H54 (cell line): ENCODE data around the gene GSS.
"Not testable (repeated sequence)": the region's sequence is repeated elsewhere in the genome, so short reads cannot be mapped to it uniquely, and the experiment has no call there.

Experiments used
- DNase-seq: peaks from one replicate; pipeline ENCODE4 v3.0.0; 2011; ENCODE audit warnings: low spot score, mixed read lengths; ENCODE audit not compliant: insufficient read length
- FAIRE-seq: peaks from 3 replicates; lab custom pipeline; 2011; peaks lifted over from hg19 to GRCh38; lab: Jason Lieb, UNC
- POLR2A ChIP-seq: IDR thresholded peaks from 2 replicates; pipeline ENCODE4 v1.6.1; 2011; ENCODE audit warnings: low read depth, mild to moderate bottlenecking, low read length

The GSS gene

DNA sequence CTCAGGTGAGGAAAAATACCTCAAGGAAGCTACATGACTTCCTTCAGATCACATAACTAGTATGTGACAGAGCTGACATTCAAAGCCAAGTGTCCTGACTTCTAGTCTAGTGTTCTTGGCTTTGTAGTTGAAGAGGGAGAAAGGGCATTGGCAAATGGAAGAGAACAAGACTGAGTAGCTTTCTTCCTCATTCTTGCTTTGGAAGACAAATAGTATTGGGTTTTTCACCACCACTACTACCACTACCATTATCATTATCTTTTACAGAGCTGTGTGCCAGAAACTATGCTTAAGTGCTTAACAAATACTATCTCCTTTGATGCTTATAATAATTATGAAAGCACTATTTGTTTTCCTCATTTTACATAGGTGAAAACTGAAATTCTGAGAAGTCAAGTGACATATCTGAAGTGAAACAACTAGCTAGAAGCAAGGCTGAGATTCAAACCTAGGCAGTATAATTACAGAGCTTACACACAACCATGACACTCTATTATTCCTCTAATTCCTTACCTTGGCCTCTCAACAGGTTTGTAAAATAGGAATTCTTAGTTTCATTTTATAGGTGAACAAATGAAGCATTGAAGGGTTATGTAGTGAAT lies 72.4 kb downstream of the GSS start:
- TF ChIP-seq POLR2A: no peak
- DNase-seq (no peak), FAIRE-seq (no peak)

- FAIRE-seq: no peak
- no peak for TF ChIP-seq POLR2A
- DNase-seq: no peak
Observed at GRCh38 chr20:34881689-34882088, 73.9 kb downstream of the GSS start.

DNA sequence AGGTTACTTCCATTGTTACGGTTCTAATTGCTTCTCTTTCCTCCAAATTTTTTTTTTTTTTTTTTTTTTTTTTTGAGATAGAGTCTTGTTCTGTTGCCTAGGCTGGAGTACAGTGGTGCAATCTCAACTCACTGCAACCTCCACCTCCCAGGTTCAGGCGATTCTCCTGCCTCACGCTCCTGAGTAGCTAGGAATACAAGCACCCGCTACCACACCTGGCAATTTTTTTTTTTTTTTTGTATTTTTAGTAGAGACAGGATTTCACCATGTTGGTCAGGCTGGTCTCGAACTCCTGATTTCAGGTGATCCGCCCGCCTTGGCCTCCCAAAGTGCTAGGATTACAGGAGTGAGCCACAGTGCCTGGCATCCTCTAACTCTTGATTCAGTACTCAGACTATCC lies 74.6 kb downstream of the GSS start:
- FAIRE-seq, DNase-seq: not testable (repeated sequence)

DNA sequence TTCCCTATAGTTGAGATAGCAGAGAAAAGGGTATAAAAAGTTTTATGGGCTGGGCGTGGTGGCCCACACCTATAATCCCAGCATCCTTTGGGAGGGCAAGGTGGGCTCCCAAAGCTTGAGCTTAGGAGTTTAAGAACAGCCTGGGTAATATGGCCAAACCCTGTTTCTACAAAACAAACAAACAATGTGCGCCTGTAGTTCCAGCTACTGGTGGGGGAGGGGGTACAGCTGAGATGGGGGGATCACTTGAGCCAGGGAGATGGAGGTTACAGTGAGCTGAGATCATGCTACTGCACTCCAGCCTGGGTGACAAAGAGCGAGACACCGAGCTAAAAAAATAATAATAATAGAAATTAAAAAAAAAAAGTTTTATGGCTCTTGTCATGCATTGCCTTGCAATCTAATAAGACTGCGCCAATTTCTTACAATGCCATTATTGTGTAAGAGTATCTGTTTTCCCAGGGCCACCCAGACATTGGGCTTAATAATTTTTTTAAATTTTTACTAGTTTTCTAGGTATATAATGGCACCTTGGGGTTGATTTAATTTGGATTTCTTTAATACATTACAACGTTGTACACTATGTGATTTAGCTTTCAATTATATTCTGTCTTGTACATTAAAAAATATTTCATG lies 75.3 kb downstream of the GSS start:
- FAIRE-seq (no peak), DNase-seq (no peak)
- no peak for TF ChIP-seq POLR2A
